Vagina (tissue), 2 donors: ENCODE results near the gene TMEM165.

Experiments used
- POLR2A ChIP-seq, 2 donors: fragments of 450-650 bp; IDR thresholded peaks; one replicate each; pipeline ENCODE4 v1.6.1; 2017; ENCODE audit warnings: antibody characterized with exemption in 2 of 2, mild to moderate bottlenecking in 2 of 2, moderate library complexity in 2 of 2
- TF ChIP-seq, protein P1 (sequence below), 3 experiments: fragments of 450-650 bp in 2 of 3; fragments of 200-600 bp in 1 of 3; sonication (generic) in 1 of 3; IDR thresholded peaks; one replicate each; pipeline ENCODE4 v1.5.1; 2017 to 2019; ENCODE audit warnings: antibody characterized with exemption in 3 of 3, mild to moderate bottlenecking in 2 of 3, moderate library complexity in 2 of 3

DNA sequence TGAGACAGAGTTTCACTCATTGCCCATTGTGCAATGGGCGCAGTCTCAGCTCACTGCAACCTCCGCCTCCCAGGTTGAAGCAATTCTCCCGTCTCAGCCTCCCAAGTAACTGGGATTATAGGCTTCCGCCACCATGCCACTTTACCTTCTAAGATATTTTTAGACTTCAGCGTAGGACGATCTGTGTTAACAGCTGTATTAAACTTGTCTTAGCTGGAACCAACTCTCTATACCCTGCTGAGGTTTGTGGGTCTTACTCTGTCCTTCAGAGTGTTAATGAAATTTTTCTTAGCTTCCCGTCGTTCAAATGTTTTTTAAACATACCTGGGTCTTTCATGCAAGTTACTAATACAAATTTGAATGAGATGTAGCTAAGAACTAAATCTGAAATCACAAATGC is 14.7 kb downstream of the TMEM165 start:
- TF ChIP-seq, protein P1, sequence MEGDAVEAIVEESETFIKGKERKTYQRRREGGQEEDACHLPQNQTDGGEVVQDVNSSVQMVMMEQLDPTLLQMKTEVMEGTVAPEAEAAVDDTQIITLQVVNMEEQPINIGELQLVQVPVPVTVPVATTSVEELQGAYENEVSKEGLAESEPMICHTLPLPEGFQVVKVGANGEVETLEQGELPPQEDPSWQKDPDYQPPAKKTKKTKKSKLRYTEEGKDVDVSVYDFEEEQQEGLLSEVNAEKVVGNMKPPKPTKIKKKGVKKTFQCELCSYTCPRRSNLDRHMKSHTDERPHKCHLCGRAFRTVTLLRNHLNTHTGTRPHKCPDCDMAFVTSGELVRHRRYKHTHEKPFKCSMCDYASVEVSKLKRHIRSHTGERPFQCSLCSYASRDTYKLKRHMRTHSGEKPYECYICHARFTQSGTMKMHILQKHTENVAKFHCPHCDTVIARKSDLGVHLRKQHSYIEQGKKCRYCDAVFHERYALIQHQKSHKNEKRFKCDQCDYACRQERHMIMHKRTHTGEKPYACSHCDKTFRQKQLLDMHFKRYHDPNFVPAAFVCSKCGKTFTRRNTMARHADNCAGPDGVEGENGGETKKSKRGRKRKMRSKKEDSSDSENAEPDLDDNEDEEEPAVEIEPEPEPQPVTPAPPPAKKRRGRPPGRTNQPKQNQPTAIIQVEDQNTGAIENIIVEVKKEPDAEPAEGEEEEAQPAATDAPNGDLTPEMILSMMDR (IDR thresholded peaks at IDR 0.05): no peak
- no peak for TF ChIP-seq POLR2A (IDR thresholded peaks at IDR 0.05)
